WTC11 (cell line): ENCODE data around the gene RRN3. TPM values are rescaled to one million over a fixed set of nuclear protein-coding genes. Genes with fewer than 3 reads are reported as not detected.
"Not testable (repeated sequence)": the region's sequence is repeated elsewhere in the genome, so short reads cannot be mapped to it uniquely, and the experiment has no call there.

Experiments
- ATAC-seq: fragments of 200-7000 bp; cut with Tn5 transposase; 2 replicates; pipeline ENCODE4 v1.10.0; 2021; ENCODE audit warnings: mild to moderate bottlenecking, moderate library complexity
- Bru-seq: library from RNA; stranded (reverse); fragments of 400-500 nt; gene quantifications from one replicate; lab custom pipeline; 2021; lab: Mats Ljungman, UMichigan
- CTCF ChIA-PET: fragments of 300-600 bp; sonication (Branson Sonifier 250); formaldehyde crosslinking; loops from one replicate; lab custom pipeline; 2021; ENCODE audit warnings: antibody characterized with exemption; lab: Charles Lee
- POLR2A ChIA-PET: fragments of 350-600 bp; sonication (Branson Sonifier 250); formaldehyde crosslinking; loops from one replicate; lab custom pipeline; 2021; ENCODE audit warnings: antibody characterized with exemption; lab: Charles Lee
- DNase-seq: peaks from one replicate; pipeline ENCODE4 v3.0.0; 2021; ENCODE audit warnings: low spot score
- H3K27ac Mint-ChIP-seq: 2 replicates; pipeline ENCODE4 v1.8.0; 2021; ENCODE audit warnings: mixed read lengths
- H3K27me3 Mint-ChIP-seq: 2 replicates; pipeline ENCODE4 v1.8.0; 2021; ENCODE audit warnings: low read depth, mild to moderate bottlenecking, moderate library complexity, mixed read lengths
- H3K36me3 Mint-ChIP-seq: 2 replicates; pipeline ENCODE4 v1.8.0; 2021; ENCODE audit warnings: mixed read lengths
- H3K4me1 Mint-ChIP-seq: 2 replicates; pipeline ENCODE4 v1.8.0; 2022; ENCODE audit warnings: mixed read lengths
- H3K4me3 Mint-ChIP-seq: 2 replicates; pipeline ENCODE4 v1.8.0; 2021; ENCODE audit warnings: mild to moderate bottlenecking, moderate library complexity, mixed read lengths
- H3K9me3 Mint-ChIP-seq: 2 replicates; pipeline ENCODE4 v1.8.0; 2021; ENCODE audit warnings: mixed read lengths
- CREM ChIP-seq: sonication (generic); formaldehyde crosslinking; IDR thresholded peaks from 2 replicates; pipeline ENCODE4 v1.8.1; 2022; ENCODE audit warnings: mild to moderate bottlenecking, missing genetic modification reagents, moderate library complexity
- ETV6 ChIP-seq: sonication (generic); formaldehyde crosslinking; IDR thresholded peaks from 2 replicates; pipeline ENCODE4 v1.8.1; 2022; ENCODE audit warnings: mild to moderate bottlenecking, missing genetic modification reagents
- FOXK1 ChIP-seq: sonication (generic); formaldehyde crosslinking; IDR thresholded peaks from 2 replicates; pipeline ENCODE4 v1.8.0; 2022; ENCODE audit warnings: mild to moderate bottlenecking, moderate library complexity, missing genetic modification reagents
- FOXP1 ChIP-seq: sonication (generic); formaldehyde crosslinking; IDR thresholded peaks from 2 replicates; pipeline ENCODE4 v1.8.0; 2022; ENCODE audit warnings: missing genetic modification reagents, mild to moderate bottlenecking, moderate library complexity, borderline replicate concordance
- GABPB1 ChIP-seq: sonication (generic); formaldehyde crosslinking; IDR thresholded peaks from 2 replicates; pipeline ENCODE4 v1.8.1; 2023; ENCODE audit warnings: mild to moderate bottlenecking, missing genetic modification reagents
- JUN ChIP-seq: sonication (generic); formaldehyde crosslinking; IDR thresholded peaks from 2 replicates; pipeline ENCODE4 v1.8.0; 2023; ENCODE audit warnings: mild to moderate bottlenecking, missing genetic modification reagents
- MYBL2 ChIP-seq: sonication (generic); formaldehyde crosslinking; IDR thresholded peaks from 2 replicates; pipeline ENCODE4 v1.8.1; 2023; ENCODE audit warnings: mild to moderate bottlenecking, moderate library complexity, missing genetic modification reagents
- NFYB ChIP-seq: sonication (generic); formaldehyde crosslinking; conservative IDR thresholded peaks from 2 replicates; pipeline ENCODE4 v1.8.0; 2022; ENCODE audit warnings: low read depth, missing genetic modification reagents
- RELA ChIP-seq: sonication (generic); formaldehyde crosslinking; IDR thresholded peaks from 2 replicates; pipeline ENCODE4 v1.8.1; 2022; ENCODE audit warnings: missing genetic modification reagents, mild to moderate bottlenecking, borderline replicate concordance
- SP1 ChIP-seq: sonication (generic); formaldehyde crosslinking; conservative IDR thresholded peaks from 2 replicates; pipeline ENCODE4 v1.8.1; 2022; ENCODE audit warnings: missing genetic modification reagents
- TEAD1 ChIP-seq: sonication (generic); formaldehyde crosslinking; IDR thresholded peaks from 2 replicates; pipeline ENCODE4 v1.8.0; 2022; ENCODE audit warnings: mild to moderate bottlenecking, missing genetic modification reagents
- ZBTB21 ChIP-seq: sonication (generic); formaldehyde crosslinking; IDR thresholded peaks from 2 replicates; pipeline ENCODE4 v1.8.1; 2023; ENCODE audit warnings: mild to moderate bottlenecking, missing genetic modification reagents, borderline replicate concordance
- long read RNA-seq, 3 experiments: library from RNA in 1 of 3; library from capped mRNA in 1 of 3; library from polyadenylated mRNA in 1 of 3; unstranded in 2 of 3; stranded (forward) in 1 of 3; transcript quantifications; one replicate each; pipeline ENCODE4 v2.0.0, GENCODE V29; 2021
- total RNA-seq: library from RNA; stranded (reverse); gene quantifications from 3 replicates; pipeline ENCODE4 v1.2.3, GENCODE V29; 2021
- TF ChIP-seq, protein P1 (sequence below): sonication (generic); formaldehyde crosslinking; IDR thresholded peaks from 2 replicates; pipeline ENCODE4 v1.8.0; 2022; ENCODE audit warnings: mild to moderate bottlenecking, missing genetic modification reagents
- TF ChIP-seq, protein P2 (sequence below): sonication (generic); formaldehyde crosslinking; IDR thresholded peaks from 2 replicates; pipeline ENCODE4 v1.8.1; 2023; ENCODE audit warnings: mild to moderate bottlenecking, moderate library complexity, missing genetic modification reagents
- TF ChIP-seq, protein P3 (sequence below): sonication (generic); formaldehyde crosslinking; IDR thresholded peaks from 2 replicates; pipeline ENCODE4 v1.8.1; 2022; ENCODE audit warnings: mild to moderate bottlenecking, missing genetic modification reagents, moderate library complexity, borderline replicate concordance
- TF ChIP-seq, protein P4 (sequence below): sonication (generic); formaldehyde crosslinking; IDR thresholded peaks from 2 replicates; pipeline ENCODE4 v1.8.1; 2022; ENCODE audit warnings: mild to moderate bottlenecking, moderate library complexity, missing genetic modification reagents
- TF ChIP-seq, protein P5 (sequence below): sonication (generic); formaldehyde crosslinking; IDR thresholded peaks from 2 replicates; pipeline ENCODE4 v1.8.0; 2022; ENCODE audit warnings: mild to moderate bottlenecking, missing genetic modification reagents
- TF ChIP-seq, protein P6 (sequence below): sonication (generic); formaldehyde crosslinking; IDR thresholded peaks from 2 replicates; pipeline ENCODE4 v1.8.1; 2023; ENCODE audit warnings: mild to moderate bottlenecking, missing genetic modification reagents, moderate library complexity
- TF ChIP-seq, protein P7 (sequence below): sonication (generic); formaldehyde crosslinking; IDR thresholded peaks from 2 replicates; pipeline ENCODE4 v1.8.0; 2023; ENCODE audit warnings: missing genetic modification reagents, mild to moderate bottlenecking, borderline replicate concordance

RRN3 gene, protein sequence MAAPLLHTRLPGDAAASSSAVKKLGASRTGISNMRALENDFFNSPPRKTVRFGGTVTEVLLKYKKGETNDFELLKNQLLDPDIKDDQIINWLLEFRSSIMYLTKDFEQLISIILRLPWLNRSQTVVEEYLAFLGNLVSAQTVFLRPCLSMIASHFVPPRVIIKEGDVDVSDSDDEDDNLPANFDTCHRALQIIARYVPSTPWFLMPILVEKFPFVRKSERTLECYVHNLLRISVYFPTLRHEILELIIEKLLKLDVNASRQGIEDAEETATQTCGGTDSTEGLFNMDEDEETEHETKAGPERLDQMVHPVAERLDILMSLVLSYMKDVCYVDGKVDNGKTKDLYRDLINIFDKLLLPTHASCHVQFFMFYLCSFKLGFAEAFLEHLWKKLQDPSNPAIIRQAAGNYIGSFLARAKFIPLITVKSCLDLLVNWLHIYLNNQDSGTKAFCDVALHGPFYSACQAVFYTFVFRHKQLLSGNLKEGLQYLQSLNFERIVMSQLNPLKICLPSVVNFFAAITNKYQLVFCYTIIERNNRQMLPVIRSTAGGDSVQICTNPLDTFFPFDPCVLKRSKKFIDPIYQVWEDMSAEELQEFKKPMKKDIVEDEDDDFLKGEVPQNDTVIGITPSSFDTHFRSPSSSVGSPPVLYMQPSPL
- total RNA-seq (24.9 to 26.7 TPM (median 25.6 TPM) in 3 replicates), Bru-seq, nascent RNA (percentile 85 among the genes with signal in this experiment)
- long read RNA-seq, experiment 1, transcript RRN3-201 (18 exons, 3,762 nt) = major isoform, 153 of 227 reads
- long read RNA-seq, experiment 1, transcript RRN3-203 (17 exons, 2,198 nt) = minor isoform, 33 of 227 reads
- long read RNA-seq, experiment 1, partial matches to known transcripts = 17 of 227 reads
- long read RNA-seq, experiment 1, other reads (novel, unspliced or antisense) = 24 of 227 reads
- long read RNA-seq, experiment 2, transcript RRN3-203 (17 exons, 2,198 nt) = minor isoform, 5 of 48 reads
- long read RNA-seq, experiment 2, transcript RRN3-201 (18 exons, 3,762 nt) = major isoform, 9 of 48 reads
- long read RNA-seq, experiment 2, partial matches to known transcripts = 11 of 48 reads
- long read RNA-seq, experiment 2, other reads (novel, unspliced or antisense) = 23 of 48 reads
- long read RNA-seq, experiment 3, partial matches to known transcripts = 2 of 18 reads
- long read RNA-seq, experiment 3, other reads (novel, unspliced or antisense) = 10 of 18 reads

DNA sequence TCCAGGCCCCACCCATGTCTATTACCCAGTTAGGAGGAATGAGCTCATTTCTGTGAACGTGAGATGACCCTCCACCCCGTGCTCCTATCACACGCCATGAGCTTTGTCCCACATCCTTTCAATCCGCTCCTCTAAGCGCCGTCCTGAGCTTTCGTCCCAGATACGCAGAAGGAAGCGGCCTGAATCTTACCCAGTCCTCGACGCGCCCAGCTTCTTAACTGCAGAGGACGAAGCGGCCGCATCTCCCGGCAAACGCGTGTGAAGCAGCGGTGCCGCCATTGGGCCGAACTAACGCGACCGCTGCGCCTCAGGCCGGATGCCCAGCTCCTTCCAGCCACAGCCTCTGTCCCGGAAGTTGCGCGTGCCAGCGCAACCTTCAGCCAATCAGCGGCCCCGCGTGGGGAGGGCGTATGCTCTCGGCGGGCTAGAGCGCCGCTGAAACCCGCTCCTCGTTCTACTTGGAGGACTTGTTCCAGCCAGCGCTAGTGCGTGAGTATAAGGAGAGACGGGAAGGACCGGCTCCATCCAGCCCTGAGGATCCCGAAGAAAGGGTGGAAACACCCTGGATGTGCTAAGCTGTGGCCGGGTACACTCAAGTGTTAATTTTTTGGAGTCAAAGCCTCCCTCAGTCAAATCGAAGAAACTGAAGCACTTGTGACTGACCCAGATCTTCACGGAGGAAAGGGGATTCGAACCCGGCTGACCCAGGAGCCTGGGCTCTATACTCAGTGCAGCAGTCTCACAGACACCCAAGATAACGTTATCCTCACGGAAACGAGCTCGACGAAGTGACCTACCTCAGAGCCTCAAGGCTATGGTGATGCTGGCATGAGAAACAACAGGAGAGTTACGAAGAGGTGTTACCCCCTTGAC is at the start of gene RRN3:
Gene RRN3 (minus strand): TSS at position 318 of the 873 bp plus-strand sequence. CDS start 39 bp downstream, at position 279.
- CTCF ChIA-PET = interaction anchor here (1.2 kb wide), 1 partner anchor 126 kb away, joined by 3 read pairs; no protein-coding TSS in a partner anchor

More for the DNA sequence above, at the start of gene RRN3:
- Mint-ChIP-seq H3K4me3 (peak within 1 kb of the TSS; percentile 98), H3K36me3 (peaks cover 21% of the 10 kb centered on the region)
- peak; percentile 99 for ATAC-seq
- peak; percentile 93 for DNase-seq
- POLR2A ChIA-PET = not testable (repeated sequence)
- TF ChIP-seq FOXK1 (CRISPR knock-in tag) (peak; percentile 95), CREM (peak; percentile 63; the same call in 1 of the 2 replicates), GABPB1 (CRISPR knock-in tag) (peak; percentile 97), ETV6 (CRISPR knock-in tag) (peak; percentile 84; the same call in 1 of the 2 replicates), FOXP1 (CRISPR knock-in tag) (peak; percentile 71; the same call in 1 of the 2 replicates), MYBL2 (CRISPR knock-in tag) (peak; percentile 83), JUN (CRISPR knock-in tag) (0 out of 2 replicates have a peak, but pooled peaks have one; percentile 12), TEAD1 (peak; percentile 82), SP1 (CRISPR knock-in tag) (peak; percentile 81), ZBTB21 (CRISPR knock-in tag) (peak; percentile 61; the same call in 1 of the 2 replicates), NFYB (peak; percentile 87), RELA (0 out of 2 replicates have a peak, but pooled peaks have one; percentile 37)
- TF ChIP-seq, protein P1, sequence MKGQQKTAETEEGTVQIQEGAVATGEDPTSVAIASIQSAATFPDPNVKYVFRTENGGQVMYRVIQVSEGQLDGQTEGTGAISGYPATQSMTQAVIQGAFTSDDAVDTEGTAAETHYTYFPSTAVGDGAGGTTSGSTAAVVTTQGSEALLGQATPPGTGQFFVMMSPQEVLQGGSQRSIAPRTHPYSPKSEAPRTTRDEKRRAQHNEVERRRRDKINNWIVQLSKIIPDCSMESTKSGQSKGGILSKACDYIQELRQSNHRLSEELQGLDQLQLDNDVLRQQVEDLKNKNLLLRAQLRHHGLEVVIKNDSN (CRISPR knock-in tag) = peak; percentile 54; the same call in 1 of the 2 replicates
- TF ChIP-seq, protein P2, sequence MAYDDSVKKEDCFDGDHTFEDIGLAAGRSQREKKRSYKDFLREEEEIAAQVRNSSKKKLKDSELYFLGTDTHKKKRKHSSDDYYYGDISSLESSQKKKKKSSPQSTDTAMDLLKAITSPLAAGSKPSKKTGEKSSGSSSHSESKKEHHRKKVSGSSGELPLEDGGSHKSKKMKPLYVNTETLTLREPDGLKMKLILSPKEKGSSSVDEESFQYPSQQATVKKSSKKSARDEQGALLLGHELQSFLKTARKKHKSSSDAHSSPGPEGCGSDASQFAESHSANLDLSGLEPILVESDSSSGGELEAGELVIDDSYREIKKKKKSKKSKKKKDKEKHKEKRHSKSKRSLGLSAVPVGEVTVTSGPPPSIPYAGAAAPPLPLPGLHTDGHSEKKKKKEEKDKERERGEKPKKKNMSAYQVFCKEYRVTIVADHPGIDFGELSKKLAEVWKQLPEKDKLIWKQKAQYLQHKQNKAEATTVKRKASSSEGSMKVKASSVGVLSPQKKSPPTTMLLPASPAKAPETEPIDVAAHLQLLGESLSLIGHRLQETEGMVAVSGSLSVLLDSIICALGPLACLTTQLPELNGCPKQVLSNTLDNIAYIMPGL (CRISPR knock-in tag) = peak; percentile 62; the same call in 1 of the 2 replicates
- TF ChIP-seq, protein P3, sequence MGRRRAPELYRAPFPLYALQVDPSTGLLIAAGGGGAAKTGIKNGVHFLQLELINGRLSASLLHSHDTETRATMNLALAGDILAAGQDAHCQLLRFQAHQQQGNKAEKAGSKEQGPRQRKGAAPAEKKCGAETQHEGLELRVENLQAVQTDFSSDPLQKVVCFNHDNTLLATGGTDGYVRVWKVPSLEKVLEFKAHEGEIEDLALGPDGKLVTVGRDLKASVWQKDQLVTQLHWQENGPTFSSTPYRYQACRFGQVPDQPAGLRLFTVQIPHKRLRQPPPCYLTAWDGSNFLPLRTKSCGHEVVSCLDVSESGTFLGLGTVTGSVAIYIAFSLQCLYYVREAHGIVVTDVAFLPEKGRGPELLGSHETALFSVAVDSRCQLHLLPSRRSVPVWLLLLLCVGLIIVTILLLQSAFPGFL = peak; percentile 66; the same call in 1 of the 2 replicates
- TF ChIP-seq, protein P4, sequence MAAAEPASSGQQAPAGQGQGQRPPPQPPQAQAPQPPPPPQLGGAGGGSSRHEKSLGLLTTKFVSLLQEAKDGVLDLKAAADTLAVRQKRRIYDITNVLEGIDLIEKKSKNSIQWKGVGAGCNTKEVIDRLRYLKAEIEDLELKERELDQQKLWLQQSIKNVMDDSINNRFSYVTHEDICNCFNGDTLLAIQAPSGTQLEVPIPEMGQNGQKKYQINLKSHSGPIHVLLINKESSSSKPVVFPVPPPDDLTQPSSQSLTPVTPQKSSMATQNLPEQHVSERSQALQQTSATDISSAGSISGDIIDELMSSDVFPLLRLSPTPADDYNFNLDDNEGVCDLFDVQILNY = peak; percentile 63; the same call in 1 of the 2 replicates
- TF ChIP-seq, protein P5, sequence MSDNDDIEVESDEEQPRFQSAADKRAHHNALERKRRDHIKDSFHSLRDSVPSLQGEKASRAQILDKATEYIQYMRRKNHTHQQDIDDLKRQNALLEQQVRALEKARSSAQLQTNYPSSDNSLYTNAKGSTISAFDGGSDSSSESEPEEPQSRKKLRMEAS (CRISPR knock-in tag) = peak; percentile 92
- TF ChIP-seq, protein P6, sequence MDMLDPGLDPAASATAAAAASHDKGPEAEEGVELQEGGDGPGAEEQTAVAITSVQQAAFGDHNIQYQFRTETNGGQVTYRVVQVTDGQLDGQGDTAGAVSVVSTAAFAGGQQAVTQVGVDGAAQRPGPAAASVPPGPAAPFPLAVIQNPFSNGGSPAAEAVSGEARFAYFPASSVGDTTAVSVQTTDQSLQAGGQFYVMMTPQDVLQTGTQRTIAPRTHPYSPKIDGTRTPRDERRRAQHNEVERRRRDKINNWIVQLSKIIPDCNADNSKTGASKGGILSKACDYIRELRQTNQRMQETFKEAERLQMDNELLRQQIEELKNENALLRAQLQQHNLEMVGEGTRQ (CRISPR knock-in tag) = peak; percentile 48
- TF ChIP-seq, protein P7, sequence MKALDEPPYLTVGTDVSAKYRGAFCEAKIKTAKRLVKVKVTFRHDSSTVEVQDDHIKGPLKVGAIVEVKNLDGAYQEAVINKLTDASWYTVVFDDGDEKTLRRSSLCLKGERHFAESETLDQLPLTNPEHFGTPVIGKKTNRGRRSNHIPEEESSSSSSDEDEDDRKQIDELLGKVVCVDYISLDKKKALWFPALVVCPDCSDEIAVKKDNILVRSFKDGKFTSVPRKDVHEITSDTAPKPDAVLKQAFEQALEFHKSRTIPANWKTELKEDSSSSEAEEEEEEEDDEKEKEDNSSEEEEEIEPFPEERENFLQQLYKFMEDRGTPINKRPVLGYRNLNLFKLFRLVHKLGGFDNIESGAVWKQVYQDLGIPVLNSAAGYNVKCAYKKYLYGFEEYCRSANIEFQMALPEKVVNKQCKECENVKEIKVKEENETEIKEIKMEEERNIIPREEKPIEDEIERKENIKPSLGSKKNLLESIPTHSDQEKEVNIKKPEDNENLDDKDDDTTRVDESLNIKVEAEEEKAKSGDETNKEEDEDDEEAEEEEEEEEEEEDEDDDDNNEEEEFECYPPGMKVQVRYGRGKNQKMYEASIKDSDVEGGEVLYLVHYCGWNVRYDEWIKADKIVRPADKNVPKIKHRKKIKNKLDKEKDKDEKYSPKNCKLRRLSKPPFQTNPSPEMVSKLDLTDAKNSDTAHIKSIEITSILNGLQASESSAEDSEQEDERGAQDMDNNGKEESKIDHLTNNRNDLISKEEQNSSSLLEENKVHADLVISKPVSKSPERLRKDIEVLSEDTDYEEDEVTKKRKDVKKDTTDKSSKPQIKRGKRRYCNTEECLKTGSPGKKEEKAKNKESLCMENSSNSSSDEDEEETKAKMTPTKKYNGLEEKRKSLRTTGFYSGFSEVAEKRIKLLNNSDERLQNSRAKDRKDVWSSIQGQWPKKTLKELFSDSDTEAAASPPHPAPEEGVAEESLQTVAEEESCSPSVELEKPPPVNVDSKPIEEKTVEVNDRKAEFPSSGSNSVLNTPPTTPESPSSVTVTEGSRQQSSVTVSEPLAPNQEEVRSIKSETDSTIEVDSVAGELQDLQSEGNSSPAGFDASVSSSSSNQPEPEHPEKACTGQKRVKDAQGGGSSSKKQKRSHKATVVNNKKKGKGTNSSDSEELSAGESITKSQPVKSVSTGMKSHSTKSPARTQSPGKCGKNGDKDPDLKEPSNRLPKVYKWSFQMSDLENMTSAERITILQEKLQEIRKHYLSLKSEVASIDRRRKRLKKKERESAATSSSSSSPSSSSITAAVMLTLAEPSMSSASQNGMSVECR = peak; percentile 67; the same call in 1 of the 2 replicates
- TF ChIP-seq, all 79 proteins: peak for 19; not testable (repeated sequence) for 60
- H3K9me3 Mint-ChIP-seq, H3K4me1 Mint-ChIP-seq, H3K27me3 Mint-ChIP-seq: not testable (repeated sequence)
- peak within 1 kb of the TSS; percentile 99 for H3K27ac Mint-ChIP-seq
